Hepatocyte (in vitro differentiated cells): Measurements from ENCODE around the gene PRPF39. TPM values are rescaled to one million over a fixed set of nuclear protein-coding genes. Genes with fewer than 3 reads are reported as not detected.

Source experiments
- DNase-seq: peaks from one replicate; pipeline ENCODE4 v3.0.0-alpha.2; 2016; ENCODE audit warnings: low spot score
- H2AFZ ChIP-seq: fragments of 200-600 bp; sonication (generic); 2 replicates; pipeline ENCODE4 v1.6.0; 2016; ENCODE audit warnings: antibody characterized with exemption, mild to moderate bottlenecking
- H3K27ac ChIP-seq: fragments of 200-600 bp; sonication (generic); 2 replicates; pipeline ENCODE4 v1.5.1; 2016; ENCODE audit warnings: mild to moderate bottlenecking
- H3K27me3 ChIP-seq: fragments of 200-600 bp; sonication (generic); 2 replicates; pipeline ENCODE4 v1.6.1; 2016
- H3K36me3 ChIP-seq: fragments of 200-600 bp; sonication (generic); replicated peaks from 2 replicates; pipeline ENCODE4 v1.5.1; 2016; ENCODE audit warnings: low read depth; ENCODE audit not compliant: insufficient read depth
- H3K4me1 ChIP-seq: fragments of 200-600 bp; sonication (generic); 2 replicates; pipeline ENCODE4 v1.5.1; 2016; ENCODE audit warnings: mild to moderate bottlenecking, moderate library complexity; ENCODE audit not compliant: insufficient read depth
- H3K4me2 ChIP-seq: fragments of 200-600 bp; sonication (generic); 2 replicates; pipeline ENCODE4 v1.6.0; 2016
- H3K4me3 ChIP-seq: fragments of 200-600 bp; sonication (generic); 2 replicates; pipeline ENCODE4 v1.5.1; 2016; ENCODE audit warnings: mild to moderate bottlenecking
- H3K79me2 ChIP-seq: fragments of 200-600 bp; sonication (generic); 2 replicates; pipeline ENCODE4 v1.6.0; 2017; ENCODE audit warnings: mild to moderate bottlenecking
- H3K9me2 ChIP-seq: fragments of 200-600 bp; sonication (generic); replicated peaks from 2 replicates; pipeline ENCODE4 v1.6.0; 2017; ENCODE audit warnings: mild to moderate bottlenecking; ENCODE audit not compliant: insufficient read depth
- H3K9me3 ChIP-seq: fragments of 200-600 bp; sonication (generic); 2 replicates; pipeline ENCODE4 v1.5.1; 2016; ENCODE audit warnings: low read depth, mild to moderate bottlenecking
- H4K20me1 ChIP-seq: fragments of 200-600 bp; sonication (generic); 2 replicates; pipeline ENCODE4 v1.6.0; 2016; ENCODE audit warnings: mild to moderate bottlenecking; ENCODE audit not compliant: insufficient read depth, poor library complexity, severe bottlenecking
- EZH2 ChIP-seq: fragments of 200-600 bp; sonication (generic); IDR thresholded peaks from 2 replicates; pipeline ENCODE4 v1.6.1; 2016; ENCODE audit warnings: antibody characterized with exemption, mild to moderate bottlenecking, borderline replicate concordance
- EZH2phosphoT487 ChIP-seq: fragments of 200-600 bp; sonication (generic); IDR thresholded peaks from one replicate; pipeline ENCODE4 v1.6.1; 2018; ENCODE audit warnings: antibody characterized with exemption, mild to moderate bottlenecking, low read depth, moderate library complexity; ENCODE audit not compliant: unreplicated experiment, severe bottlenecking
- WGBS: methylation state at CpG from one replicate; pipeline ENCODE4 v1.1.6; 2016; ENCODE audit warnings: low lambda C conversion rate; ENCODE audit errors: missing lambda C conversion rate; 5-methylcytosine and 5-hydroxymethylcytosine counted together
- polyA plus RNA-seq: library from polyadenylated mRNA; unstranded; fragments of >200 nt; fragmentation: Nextera tagmentation; extraction: Ambion mirVana; gene quantifications from 2 replicates; pipeline ENCODE4 v1.2.1, GENCODE V29; 2016
- total RNA-seq: library from RNA; depleted of rRNA; stranded (reverse); fragments of >200 nt; gene quantifications from 2 replicates; pipeline ENCODE4 v1.2.3, GENCODE V29; 2014
- TF ChIP-seq, protein P1 (sequence below): fragments of 200-600 bp; sonication (generic); IDR thresholded peaks from 2 replicates; pipeline ENCODE4 v1.5.1; 2016; ENCODE audit warnings: antibody characterized with exemption, mild to moderate bottlenecking; ENCODE audit not compliant: poor library complexity

Gene PRPF39
- total and polyA plus RNA-seq, 2 experiments from 2014 or later = 18.2 to 38.9 TPM

DNA sequence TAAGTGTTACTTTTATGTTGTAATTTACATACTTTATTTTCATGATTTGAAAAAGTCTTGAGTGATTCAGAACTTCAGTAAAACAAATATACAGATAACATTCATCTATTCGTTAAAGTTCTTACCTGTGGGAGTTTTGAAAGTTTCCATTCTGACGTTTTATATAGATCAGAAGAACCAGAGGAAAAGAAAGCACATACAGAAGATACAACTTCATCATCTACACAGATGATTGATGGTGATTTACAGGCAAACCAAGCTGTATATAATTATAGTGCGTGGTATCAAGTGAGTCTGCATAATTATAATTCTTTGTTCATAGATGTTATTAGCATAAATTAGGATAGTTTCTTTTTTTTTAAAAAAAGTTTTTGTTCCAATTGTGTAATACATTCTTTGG lies 30.4 kb downstream of the PRPF39 start:
- Histone ChIP-seq H3K4me1 (peaks cover 12% of the 10 kb centered on the region), H3K4me3 (no peak overlapping the region), H3K79me2 (no peaks in the 10 kb centered on the region), H2AFZ (no peak overlapping the region), H3K27me3 (no peaks in the 10 kb centered on the region), H3K9me2 (no peaks in the 10 kb centered on the region), H4K20me1 (no peaks in the 10 kb centered on the region), H3K36me3 (no peaks in the 10 kb centered on the region), H3K4me2 (peak overlapping the region; percentile 32), H3K9me3 (no peaks in the 10 kb centered on the region), H3K27ac (no peak overlapping the region)
- 86% methylated on average over 3 of the region's 3 CpGs for WGBS
- TF ChIP-seq EZH2phosphoT487 (no peak), EZH2 (no peak)
- TF ChIP-seq, protein P1, sequence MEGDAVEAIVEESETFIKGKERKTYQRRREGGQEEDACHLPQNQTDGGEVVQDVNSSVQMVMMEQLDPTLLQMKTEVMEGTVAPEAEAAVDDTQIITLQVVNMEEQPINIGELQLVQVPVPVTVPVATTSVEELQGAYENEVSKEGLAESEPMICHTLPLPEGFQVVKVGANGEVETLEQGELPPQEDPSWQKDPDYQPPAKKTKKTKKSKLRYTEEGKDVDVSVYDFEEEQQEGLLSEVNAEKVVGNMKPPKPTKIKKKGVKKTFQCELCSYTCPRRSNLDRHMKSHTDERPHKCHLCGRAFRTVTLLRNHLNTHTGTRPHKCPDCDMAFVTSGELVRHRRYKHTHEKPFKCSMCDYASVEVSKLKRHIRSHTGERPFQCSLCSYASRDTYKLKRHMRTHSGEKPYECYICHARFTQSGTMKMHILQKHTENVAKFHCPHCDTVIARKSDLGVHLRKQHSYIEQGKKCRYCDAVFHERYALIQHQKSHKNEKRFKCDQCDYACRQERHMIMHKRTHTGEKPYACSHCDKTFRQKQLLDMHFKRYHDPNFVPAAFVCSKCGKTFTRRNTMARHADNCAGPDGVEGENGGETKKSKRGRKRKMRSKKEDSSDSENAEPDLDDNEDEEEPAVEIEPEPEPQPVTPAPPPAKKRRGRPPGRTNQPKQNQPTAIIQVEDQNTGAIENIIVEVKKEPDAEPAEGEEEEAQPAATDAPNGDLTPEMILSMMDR = no peak
- no peak for DNase-seq

DNA sequence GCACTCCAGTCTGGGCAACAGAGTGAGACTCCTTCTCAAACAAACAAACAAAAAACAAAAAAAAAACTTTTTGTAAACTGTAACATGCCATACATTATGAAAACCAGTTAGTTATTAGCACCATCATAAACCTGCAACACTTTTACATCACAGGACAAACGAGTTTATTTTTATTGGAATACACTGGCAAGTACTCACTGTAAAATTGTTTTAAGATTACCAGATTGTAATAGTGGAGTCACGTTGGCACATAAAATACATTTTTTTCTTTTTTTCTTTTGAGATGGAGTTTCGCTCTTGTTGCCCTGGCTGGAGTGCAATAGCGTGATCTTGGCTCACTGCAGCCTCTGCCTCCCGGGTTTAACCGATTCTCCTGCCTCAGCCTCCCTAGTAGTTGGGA lies 34.7 kb downstream of the PRPF39 start:
- Histone ChIP-seq H3K9me3 (no peaks in the 10 kb centered on the region), H3K4me1 (no peaks in the 10 kb centered on the region), H3K4me2 (no peak overlapping the region), H3K36me3 (no peaks in the 10 kb centered on the region), H3K27ac (no peak overlapping the region), H3K9me2 (no peaks in the 10 kb centered on the region), H3K27me3 (no peaks in the 10 kb centered on the region), H4K20me1 (no peaks in the 10 kb centered on the region), H3K4me3 (no peak overlapping the region), H3K79me2 (no peaks in the 10 kb centered on the region), H2AFZ (no peak overlapping the region)
- DNase-seq = no peak
- TF ChIP-seq, protein P1 = no peak
- 95% methylated on average over 6 of the region's 6 CpGs for WGBS

DNA sequence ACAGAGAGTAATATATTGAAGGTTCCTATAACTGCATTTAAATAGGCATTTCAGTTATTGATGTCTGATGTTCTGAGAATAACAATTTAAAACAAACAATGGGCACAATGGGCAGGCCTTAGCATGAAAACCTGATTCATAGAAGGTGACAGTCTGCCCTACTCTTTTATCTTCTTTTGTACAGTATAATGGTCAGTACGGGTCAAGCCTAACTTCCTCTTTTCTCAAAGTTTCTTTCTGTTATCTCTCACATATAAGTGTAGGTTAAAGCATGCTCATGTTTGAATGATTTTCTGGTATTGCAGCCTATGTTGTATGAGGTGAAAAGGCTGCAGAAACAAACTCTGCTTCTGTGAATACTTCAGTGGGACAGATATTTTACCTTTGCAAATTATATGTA lies 36.2 kb downstream of the PRPF39 start:
- H3K27me3 ChIP-seq = no peaks in the 10 kb centered on the region
- no peak for DNase-seq
- TF ChIP-seq EZH2 (no peak), EZH2phosphoT487 (no peak)
- TF ChIP-seq, protein P1 = no peak
- H2AFZ ChIP-seq = no peak overlapping the region
- no peak overlapping the region for H3K27ac ChIP-seq
- no peaks in the 10 kb centered on the region for H3K36me3 ChIP-seq
- H3K9me2 ChIP-seq = no peaks in the 10 kb centered on the region
- H4K20me1 ChIP-seq = no peaks in the 10 kb centered on the region
- WGBS = 85% methylated on average over 1 of the region's 1 CpG
- no peak overlapping the region for H3K4me3 ChIP-seq
- no peak overlapping the region for H3K4me2 ChIP-seq
- H3K4me1 ChIP-seq = no peaks in the 10 kb centered on the region
- no peaks in the 10 kb centered on the region for H3K9me3 ChIP-seq
- H3K79me2 ChIP-seq = no peaks in the 10 kb centered on the region

DNA sequence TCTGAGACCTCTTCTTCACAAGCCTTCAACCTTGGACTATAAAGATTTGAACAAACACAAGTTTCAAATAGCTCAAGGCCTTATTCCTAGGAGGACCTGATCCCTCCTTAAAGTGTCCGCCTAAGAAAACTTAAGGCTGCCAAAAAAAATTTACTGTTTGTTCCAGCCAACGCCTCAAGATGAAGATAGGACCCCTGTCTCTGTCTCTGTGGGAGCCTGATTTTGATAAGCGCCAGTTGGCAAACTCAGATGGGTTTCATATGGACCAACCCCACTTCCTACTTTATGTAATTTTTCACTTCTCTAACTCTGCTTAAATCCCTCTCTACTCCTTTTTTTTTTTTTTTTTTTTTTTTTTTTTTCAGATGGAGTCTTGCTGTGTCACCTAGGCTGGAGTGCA lies 39.4 kb downstream of the PRPF39 start:
- H4K20me1 ChIP-seq = no peaks in the 10 kb centered on the region

More for the DNA sequence above, 39.4 kb downstream of the PRPF39 start:
- Histone ChIP-seq H3K9me3 (no peaks in the 10 kb centered on the region), H3K79me2 (peaks cover 9% of the 10 kb centered on the region), H3K4me1 (no peaks in the 10 kb centered on the region), H3K27me3 (no peaks in the 10 kb centered on the region), H3K4me2 (no peak overlapping the region), H3K4me3 (no peak overlapping the region), H3K9me2 (no peaks in the 10 kb centered on the region), H3K27ac (no peak overlapping the region), H3K36me3 (no peaks in the 10 kb centered on the region), H2AFZ (no peak overlapping the region)
- TF ChIP-seq EZH2 (no peak), EZH2phosphoT487 (no peak)
- TF ChIP-seq, protein P1 = no peak
- DNase-seq = no peak
- WGBS = over 99% methylated on average over 3 of the region's 3 CpGs
